GM21723 (cell line): ENCODE data around the gene CYSTM1.
"Not testable (repeated sequence)": the region's sequence is repeated elsewhere in the genome, so short reads cannot be mapped to it uniquely, and the experiment has no call there.

ENCODE experiments used
- ATAC-seq: cut with Tn5 transposase; IDR thresholded peaks from one replicate; pipeline ENCODE4 v1.9.1; 2021; ENCODE audit warnings: mild to moderate bottlenecking, moderate library complexity; ENCODE audit not compliant: unreplicated experiment

The CYSTM1 gene

GRCh38 chr5:140148508-140148907, 26.5 kb upstream of the CYSTM1 start:
- no peak for ATAC-seq

- ATAC-seq = no peak
Measured at GRCh38 chr5:140150201-140150600, 24.8 kb upstream of the CYSTM1 start.

DNA sequence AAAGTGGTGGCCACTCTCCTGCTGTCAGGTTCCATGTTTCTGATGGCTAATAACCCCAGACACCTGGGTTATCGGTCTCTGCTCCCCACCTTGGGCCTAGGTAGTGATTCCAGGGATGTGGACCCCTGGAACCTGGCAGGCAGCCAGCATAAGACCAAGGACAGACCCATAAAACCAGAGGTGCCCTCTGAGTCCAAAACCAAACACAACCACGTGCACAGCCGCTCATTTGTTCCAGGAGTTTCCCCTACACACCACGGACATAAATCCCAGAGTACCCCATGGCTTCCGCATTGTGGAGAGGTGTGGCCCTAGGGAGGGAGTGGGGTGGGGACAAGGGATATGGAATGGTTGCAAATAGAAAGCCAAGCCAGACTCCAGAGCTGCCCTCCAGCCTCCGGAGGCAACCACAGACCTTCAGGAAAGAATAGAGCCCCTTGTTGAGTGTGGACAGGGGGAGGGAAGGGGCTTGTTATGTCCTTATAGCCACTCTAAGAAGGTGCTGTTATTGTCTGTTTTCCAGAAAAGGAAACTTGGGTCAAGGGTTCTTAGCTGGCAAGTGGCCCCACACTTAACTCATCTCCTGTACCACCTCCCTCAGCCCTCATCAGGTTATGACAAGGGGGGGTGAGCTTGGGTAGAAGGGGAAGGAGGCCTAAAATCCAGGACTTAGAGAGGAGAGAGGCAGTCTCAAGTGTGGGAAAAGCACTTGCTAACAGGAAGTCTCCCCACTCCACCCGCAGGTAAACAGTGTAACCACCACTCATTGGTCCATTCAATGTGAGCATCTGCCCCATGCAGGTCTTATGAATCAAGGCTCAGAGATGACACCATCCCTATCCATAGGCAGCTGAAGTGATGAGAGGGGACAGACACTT, 23.6 kb upstream of the CYSTM1 start:
- ATAC-seq = no peak

DNA sequence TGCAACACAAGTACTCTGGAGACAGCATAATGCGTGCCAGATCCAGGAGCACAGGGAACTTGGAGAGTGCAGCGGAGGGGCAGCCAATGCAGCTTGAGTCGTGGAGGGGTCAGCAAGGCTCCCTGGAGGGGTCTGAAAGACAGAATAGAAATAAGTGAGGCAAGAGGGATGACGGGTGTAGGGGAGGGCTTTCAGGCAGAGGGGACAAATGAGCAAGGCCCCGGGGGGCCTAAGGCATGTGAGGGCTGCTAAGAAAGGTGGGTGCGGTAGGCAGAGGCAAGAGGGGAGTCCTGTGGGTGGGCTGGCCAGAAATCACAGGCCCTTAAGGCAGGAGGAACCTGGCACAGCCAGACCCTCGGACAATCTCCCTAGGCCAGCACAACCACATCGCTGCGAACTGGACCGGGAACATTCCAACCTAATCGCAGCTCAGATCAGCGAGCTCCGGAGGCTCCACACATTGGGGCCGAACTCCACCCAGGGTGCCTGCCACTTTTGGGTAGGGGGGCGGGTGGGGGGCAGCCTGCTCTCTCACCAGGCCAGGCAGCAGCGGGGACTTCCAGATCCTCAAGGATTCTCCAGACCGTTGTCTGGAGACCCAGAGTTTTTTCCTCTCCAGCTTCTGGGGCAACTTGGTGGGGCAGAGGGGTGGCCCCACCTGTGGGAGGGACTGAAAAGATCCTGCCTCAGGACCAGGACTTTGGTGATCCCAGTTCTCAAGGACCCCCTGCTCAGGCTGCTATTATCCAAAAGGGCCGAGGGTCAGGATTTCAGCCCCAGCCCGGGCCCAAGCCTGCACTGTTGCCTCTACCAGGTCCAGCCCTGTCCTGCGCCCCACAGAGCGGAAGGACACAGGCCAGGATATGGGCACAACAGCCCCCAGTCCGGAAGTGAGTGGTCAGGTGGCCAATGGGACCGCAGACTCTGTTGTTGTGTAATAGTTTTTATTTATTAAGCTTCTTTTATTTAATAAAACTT, 22.7 kb upstream of the CYSTM1 start:
- ATAC-seq = no peak

- no peak for ATAC-seq
Measured at GRCh38 chr5:140153255-140153654, 21.7 kb upstream of the CYSTM1 start.

DNA sequence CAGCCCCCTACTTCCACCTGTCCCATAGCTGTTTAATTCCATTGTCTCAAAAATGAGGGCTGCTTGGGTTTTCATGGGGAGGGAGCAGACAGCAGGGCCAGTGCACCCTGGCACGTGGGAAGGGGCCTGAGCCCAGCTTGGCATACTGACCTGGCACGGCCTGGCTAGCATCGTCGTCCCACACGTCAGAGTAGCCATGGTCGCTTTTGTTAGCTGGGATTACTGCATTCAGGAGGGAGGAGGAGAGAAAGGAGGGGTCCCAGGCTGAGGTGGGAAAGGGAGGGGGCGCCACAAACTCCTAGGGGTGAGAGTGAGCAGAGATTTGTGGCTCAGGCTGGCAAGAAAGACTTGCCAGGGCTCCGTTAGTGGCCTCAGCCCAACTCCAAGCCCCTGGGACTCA, 21.1 kb upstream of the CYSTM1 start:
- no peak for ATAC-seq

DNA sequence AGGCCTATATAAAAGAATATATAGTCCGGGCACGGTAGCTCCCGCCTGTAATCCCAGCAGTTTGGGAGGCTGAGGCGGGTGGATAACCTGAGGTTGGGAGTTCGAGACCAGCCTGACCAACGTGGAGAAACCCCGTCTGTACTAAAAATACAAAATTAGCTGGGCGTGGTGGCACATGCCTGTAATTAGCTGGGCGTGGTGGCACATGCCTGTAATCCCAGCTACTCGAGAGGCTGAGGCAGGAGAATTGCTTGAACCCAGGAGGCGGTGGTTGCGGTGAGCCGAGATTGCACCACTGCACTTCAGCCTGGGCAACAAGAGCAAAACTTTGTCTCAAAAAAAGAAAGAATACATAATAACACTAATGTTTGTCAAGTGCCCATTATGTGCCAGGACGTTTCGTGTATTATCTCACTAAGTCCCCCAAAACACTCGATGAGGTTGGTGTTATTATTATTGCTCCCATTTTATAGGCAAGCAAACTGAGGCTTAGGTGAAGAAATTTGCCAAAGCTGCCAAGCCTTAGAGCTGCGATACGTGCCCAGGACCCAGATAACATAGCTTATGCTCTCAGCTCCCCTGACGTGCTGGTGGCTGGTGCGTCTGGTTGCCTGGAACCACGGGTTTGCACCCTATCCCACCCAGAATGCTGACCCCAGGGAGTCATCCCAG, 20.1 kb upstream of the CYSTM1 start:
- not testable (repeated sequence) for ATAC-seq

DNA sequence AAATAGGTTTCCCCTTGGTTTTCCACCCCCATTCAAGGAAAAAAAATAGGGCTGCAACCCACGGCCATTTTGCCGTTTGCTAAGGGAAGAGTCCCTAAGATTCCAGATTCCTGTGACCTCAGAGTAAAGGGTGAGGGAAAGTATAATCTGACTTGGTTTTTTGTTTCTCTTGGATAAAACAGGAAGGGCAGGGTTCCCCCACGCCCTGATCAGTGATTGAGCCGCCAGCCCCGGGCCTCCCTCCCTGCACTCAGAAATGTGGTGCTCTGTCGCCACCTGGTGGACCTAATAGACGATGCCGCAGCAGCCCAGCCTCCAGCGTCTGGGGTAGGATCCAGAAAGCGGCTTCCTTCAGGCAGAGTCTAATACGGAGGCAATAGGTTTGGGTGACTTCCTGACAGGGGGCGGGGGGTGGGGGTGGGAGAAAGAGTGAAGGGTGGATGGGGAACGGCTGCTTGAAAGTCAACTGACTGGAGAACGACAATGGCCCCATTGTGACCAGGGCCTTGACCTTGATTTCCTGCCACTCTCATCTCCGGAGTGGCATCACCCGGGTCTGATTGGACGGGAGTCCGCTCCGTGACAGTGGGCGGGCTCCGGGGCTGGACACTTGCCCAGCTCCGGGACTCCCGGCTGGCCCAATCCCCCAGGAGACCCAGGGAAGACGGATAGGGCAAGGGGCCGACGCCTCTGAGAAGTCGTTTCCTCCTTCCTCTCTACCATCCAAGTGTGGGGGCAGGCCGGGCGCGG, 17.8 kb upstream of the CYSTM1 start:
- peak; percentile 98 for ATAC-seq

DNA sequence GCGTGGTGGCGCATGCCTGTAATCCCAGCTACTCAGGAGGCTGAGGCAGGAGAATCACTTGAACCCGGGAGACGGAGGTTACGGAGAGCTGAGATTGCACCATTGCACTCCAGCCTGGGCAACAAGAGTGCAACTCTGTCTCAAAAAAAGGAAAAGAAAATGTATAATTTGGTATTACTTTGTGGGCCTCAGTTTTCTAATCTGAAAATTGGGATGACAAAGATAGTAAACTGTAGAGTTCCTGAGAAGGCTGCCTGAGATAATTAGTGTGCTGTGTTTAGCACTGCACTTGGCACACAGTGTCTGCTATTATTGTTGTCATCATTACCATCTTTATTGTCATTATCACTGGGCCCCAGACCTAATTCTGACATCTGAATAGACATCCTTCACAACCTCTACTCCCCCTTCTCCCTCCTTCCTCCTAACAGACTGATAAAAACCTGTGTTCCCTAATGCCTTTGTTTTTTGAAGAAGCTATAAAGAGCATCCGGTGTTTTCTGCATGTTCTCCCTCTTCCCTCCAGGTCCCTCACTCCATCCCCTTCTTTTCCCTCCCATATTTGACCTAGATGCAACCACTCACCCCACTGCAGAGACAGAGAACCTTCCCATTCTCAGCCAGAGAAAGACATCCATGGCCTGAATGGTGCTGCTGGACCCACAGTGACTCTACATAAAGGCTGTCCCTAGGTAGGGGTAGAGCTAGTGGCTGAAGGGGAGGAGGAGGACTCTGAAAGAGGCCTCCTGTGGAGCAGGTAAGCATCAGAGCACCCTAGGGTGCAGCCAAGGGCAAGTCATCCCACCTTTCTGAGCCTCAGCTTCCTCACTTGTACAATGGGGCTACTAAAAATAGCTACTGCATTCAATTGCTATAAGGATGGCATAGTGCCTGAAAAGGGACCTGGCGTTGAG, 15.7 kb upstream of the CYSTM1 start:
- ATAC-seq = no peak

DNA sequence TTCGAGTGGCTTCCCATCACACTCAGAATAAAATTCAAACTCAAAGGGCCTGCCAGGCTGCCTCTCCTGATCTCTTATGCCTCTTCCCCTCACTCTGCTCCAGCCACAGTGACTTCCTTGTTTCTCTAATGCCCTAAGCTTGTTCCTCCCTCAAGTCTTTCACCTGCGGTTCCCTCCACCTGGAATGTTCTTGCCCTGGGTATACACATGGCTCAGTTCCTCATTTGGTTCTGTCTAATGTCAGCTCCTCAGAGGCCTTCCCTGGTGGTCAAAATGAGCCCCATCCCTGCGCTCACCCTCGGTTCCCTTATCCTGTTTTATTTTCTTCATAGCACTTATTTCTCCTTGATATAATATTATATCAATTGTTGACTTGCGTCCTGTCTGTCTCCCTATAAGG, 12.7 kb upstream of the CYSTM1 start:
- no peak for ATAC-seq

DNA sequence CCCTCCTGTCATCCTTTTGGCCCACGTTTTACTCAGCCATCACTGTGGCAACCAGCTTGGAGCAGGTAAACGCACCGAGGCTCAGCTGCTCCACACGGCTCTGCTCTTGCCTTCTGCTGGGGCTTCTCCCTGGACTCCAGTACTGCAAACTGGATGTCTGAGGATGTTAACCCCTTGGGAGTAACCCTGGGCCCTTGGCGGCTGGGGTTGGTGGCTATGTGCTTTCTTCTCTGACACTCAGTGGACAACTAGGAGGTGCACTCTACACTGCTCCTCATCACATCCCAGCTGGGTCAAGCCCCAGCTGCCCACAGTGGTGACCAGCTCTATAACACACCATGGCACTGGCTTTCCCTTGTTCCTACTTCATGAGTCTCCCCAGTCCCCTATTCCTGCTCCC, 12.2 kb upstream of the CYSTM1 start:
- no peak for ATAC-seq

DNA sequence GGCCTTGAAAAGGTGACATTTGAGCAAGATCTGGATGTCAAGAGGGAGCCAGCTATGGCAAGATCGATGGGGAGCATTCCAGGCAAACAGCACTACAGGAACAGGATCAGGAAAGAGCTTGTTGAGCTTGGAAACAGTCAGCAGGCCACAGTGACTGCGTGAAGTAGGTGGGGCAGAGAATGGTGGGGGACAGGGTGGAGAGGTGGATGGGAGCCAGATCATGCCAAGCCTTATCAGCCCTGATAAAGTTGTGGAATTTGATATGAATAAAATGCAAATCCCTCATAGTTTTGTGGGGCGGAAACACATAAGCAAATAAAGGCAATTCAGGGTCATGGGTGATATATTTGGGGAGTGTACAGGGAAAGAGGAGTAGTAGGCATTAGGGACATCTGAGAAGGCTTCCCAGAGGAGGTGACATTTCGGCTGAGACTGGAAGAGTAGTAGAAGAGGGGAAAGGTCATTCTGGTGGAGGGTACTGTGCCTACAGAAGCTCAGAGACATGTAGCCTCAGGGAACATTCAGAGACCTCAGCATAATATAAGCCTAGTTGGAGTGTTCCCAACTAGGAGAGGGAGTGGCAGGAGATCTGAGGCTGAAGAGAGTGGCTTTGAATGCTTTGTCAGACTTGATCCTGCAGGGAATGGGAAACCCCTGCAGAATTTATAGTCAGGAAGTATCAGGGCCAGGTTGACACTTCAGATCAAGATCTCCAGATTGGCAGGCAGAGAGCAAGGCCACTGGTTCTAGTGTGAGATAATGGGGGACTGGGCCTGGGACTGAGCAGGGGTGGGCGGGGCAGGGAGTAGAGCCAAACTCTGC, 9.7 kb upstream of the CYSTM1 start:
- ATAC-seq = no peak

GRCh38 chr5:140165923-140166270, 9.1 kb upstream of the CYSTM1 start:
- ATAC-seq = no peak

DNA sequence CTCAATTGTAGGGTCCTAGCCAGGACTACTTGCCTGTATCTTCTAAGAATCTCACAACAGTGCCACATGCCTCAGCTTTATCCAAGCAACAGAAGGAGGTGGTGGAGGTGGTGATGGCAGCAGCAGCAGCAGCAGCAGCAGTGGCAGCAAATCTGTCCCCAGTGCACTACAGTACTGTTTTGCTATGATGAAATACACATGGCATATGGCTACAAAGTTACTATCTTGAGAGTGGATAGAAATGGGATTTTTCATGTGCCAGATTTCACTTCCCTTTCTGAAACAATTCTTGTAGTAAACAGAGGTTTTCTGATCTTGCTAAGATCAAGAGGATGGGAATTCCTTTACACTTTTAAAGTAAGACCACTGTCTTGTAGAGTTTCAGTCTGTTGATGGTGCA, 8.1 kb upstream of the CYSTM1 start:
- no peak for ATAC-seq

DNA sequence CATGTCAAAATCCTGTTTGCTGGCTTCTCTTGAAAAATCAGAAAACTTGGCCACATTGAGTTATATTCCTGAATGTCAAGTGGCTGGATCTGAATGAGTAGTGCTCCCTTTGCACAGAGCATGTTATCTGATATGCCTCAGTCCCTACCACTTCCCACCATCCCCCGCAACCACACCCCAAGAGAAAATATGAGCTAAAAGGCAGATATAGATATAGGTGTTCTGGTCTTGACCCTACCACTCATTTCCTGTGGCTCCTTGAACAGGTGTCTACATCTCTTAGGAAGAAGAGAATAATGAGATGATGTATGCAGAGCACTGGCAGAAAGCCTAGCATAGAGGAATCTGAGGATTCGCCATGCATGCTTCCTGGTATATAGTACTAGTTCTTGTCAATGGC, 6.6 kb upstream of the CYSTM1 start:
- ATAC-seq = no peak

DNA sequence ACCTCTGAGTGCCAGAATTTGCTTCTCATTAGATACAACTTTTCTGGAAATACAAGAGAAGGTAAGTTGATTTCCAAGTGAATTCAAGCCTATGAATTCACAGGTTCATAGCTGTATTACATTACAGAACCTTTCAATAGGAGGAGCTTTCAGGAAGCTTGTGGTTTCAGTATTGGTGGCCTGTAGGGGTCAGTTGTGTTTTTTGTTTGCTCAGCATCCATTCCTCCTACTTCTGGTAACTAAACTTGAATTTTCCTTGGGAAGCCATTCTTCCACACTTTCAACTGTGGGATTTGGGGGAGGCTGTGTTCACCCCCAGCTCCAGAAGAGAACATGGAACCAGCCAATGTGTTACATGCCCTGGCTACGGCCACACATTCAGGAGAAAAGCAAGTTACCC, 5.6 kb upstream of the CYSTM1 start:
- ATAC-seq = no peak

DNA sequence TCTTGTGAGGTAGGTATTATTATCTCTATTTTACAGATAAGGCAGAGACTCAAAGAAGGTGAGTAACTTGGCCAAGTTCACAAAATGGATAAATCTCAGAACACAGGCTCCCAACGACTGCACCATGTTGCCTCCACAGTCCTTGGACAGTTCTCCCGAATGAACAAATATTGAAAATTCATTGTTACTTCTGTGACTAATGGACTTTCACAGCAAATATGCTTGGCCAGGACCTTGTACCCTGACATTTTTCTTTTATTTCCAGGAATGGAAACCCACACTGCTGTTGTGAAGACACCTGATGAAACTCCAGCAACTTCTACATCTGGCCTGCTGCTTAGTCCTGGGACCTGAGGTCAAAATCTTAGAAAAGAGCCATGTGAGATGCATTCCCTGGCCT, 2.5 kb upstream of the CYSTM1 start:
- no peak for ATAC-seq

DNA sequence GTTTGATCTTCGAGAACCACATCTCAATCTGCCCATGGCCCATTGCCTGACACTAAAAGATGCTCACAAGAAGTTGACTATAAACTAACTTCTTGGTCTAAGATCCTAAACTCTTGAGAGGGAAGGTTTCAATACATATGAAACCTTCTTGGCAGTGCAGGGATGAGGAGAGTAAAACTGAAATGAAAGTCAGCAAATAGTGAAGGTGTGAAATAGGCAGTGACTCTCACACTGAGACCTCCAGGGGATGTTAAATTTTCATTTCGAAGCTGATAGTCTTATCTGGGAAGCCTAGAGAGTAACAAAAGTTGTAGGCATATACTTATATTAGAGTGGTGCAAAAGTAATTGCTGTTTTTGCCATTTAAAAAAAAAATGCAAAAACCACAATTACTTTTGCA, 974 bp upstream of the CYSTM1 start:
- no peak for ATAC-seq
